GM12892 (cell line): Measurements from ENCODE around the gene SNRPD3.

Source experiments
- POLR2A ChIP-seq: IDR thresholded peaks from 2 replicates; pipeline ENCODE4 v1.6.1; 2011; ENCODE audit warnings: low read depth, low read length, control low read depth
- POLR2AphosphoS5 ChIP-seq: IDR thresholded peaks from 2 replicates; pipeline ENCODE4 v1.6.1; 2011; ENCODE audit warnings: low read depth, low read length, control low read depth

DNA sequence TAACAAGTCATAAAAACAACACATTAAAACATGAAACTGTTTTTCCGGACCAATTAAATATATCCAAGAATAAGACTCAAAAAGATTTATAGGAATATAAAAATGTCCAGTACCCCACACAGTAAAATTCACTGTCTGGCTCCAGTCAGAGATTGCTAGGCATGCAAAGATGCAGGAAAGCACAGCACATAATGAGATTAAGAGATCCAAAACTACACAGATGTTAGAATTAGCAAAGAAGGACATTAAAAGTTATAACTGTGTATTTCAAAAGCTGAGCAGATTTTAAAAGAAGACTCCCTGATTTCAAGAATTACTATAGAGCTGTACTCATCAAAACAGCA, 23.4 kb downstream of the SNRPD3 start:
- TF ChIP-seq POLR2A (no peak), POLR2AphosphoS5 (no peak)
